Suprapubic skin (tissue), 3 donors: Measurements from ENCODE around the gene RASAL3.

Experiments
- CTCF ChIP-seq, 2 donors: fragments of 200-600 bp in 1 of 2; fragments of 450-650 bp in 1 of 2; sonication (generic) in 1 of 2; IDR thresholded peaks; one replicate each; pipeline ENCODE4 v1.5.1; 2016 to 2019; ENCODE audit warnings: antibody characterized with exemption in 2 of 2, mild to moderate bottlenecking in 1 of 2, moderate library complexity in 1 of 2
- POLR2AphosphoS5 ChIP-seq, 3 donors: sonication (generic); formaldehyde crosslinking; IDR thresholded peaks; one replicate each; pipeline ENCODE4 v1.6.1; 2017; ENCODE audit warnings: antibody characterized with exemption in 3 of 3

GRCh38 chr19:15501596-15501995 is 37.3 kb upstream of the RASAL3 start:
- no peak for TF ChIP-seq CTCF (IDR thresholded peaks at IDR 0.05)
- no peak for TF ChIP-seq POLR2AphosphoS5 (IDR thresholded peaks at IDR 0.05)
